GM12878 (cell line): ENCODE data around the gene TCF7L1. TPM values are rescaled to one million over a fixed set of nuclear protein-coding genes. Genes with fewer than 3 reads are reported as not detected.

Experiments used
- ATAC-seq: fragments of 200-7000 bp; cut with Tn5 transposase; 3 replicates; pipeline ENCODE4 v1.9.1; 2020; ENCODE audit warnings: mild to moderate bottlenecking, moderate library complexity
- BruUV-seq: library from RNA; stranded (reverse); fragments of 400-500 nt; replicated peaks from 2 replicates; lab custom pipeline; 2021; lab: Mats Ljungman, UMichigan
- CTCF ChIA-PET: fragments of 300-600 bp; sonication (Branson Sonifier 250); formaldehyde crosslinking; extraction: SDS; loops from one replicate; lab custom pipeline; 2021; ENCODE audit warnings: inconsistent platforms; lab: Yijun Ruan, JAX
- POLR2A ChIA-PET: fragments of 350-600 bp; formaldehyde crosslinking; extraction: SDS; loops from one replicate; lab custom pipeline; 2021; ENCODE audit warnings: inconsistent platforms; lab: Charles Lee
- RAD21 ChIA-PET: fragments of 300-600 bp; sonication (Branson Sonifier 250); formaldehyde crosslinking; loops from one replicate; lab custom pipeline; 2023; ENCODE audit warnings: antibody characterized with exemption; ENCODE audit not compliant: unreplicated experiment; lab: Charles Lee
- SMC1A ChIA-PET: fragments of 300-600 bp; sonication (Branson Sonifier 250); formaldehyde crosslinking; loops from one replicate; lab custom pipeline; 2023; ENCODE audit not compliant: unreplicated experiment, uncharacterized antibody; lab: Charles Lee
- DNase-seq: peaks from one replicate; pipeline ENCODE4 v3.0.0-alpha.2; 2011; ENCODE audit warnings: low read depth, low spot score
- FAIRE-seq: peaks from 3 replicates; lab custom pipeline; 2011; peaks lifted over from hg19 to GRCh38; lab: Jason Lieb, UNC
- H2AFZ ChIP-seq: 2 replicates; pipeline ENCODE4 v1.6.0; 2011; ENCODE audit warnings: low read depth, low read length, control low read depth; ENCODE audit not compliant: control insufficient read depth
- H3K27ac ChIP-seq: 2 replicates; pipeline ENCODE4 v1.5.1; 2011; ENCODE audit warnings: control low read depth; ENCODE audit not compliant: control insufficient read depth, insufficient read depth
- H3K27me3 ChIP-seq, 2 experiments: replicated peaks in 1 of 2; 2 replicates each; pipeline versions ENCODE4 v1.6.0 to v1.6.1; 2011; ENCODE audit warnings: low read length in 1 of 2; ENCODE audit not compliant: control insufficient read depth in 2 of 2, insufficient read depth in 2 of 2
- H3K36me3 ChIP-seq, 2 experiments: 2 replicates each; pipeline ENCODE4 v1.5.1; 2011; ENCODE audit warnings: low read length in 1 of 2; ENCODE audit not compliant: control insufficient read depth in 2 of 2, insufficient read depth in 2 of 2
- H3K4me1 ChIP-seq: 2 replicates; pipeline ENCODE4 v1.6.1; 2011; ENCODE audit warnings: mild to moderate bottlenecking, low read length, moderate library complexity, mixed read lengths; ENCODE audit not compliant: control insufficient read depth, insufficient read depth
- H3K4me2 ChIP-seq: 2 replicates; pipeline ENCODE4 v1.6.0; 2011; ENCODE audit warnings: control low read depth; ENCODE audit not compliant: control insufficient read depth, insufficient read depth
- H3K4me3 ChIP-seq: fragments of 200-600 bp; sonication (generic); 2 replicates; pipeline ENCODE4 v1.5.1; 2016
- H3K79me2 ChIP-seq: 2 replicates; pipeline ENCODE4 v1.6.0; 2011; ENCODE audit warnings: low read length; ENCODE audit not compliant: control insufficient read depth, insufficient read depth
- H3K9ac ChIP-seq: 2 replicates; pipeline ENCODE4 v1.8.0; 2011; ENCODE audit warnings: low read length, control low read depth, mixed read lengths; ENCODE audit not compliant: control insufficient read depth, insufficient read depth
- H3K9me3 ChIP-seq: replicated peaks from 3 replicates; pipeline ENCODE4 v1.5.1; 2011; ENCODE audit warnings: mild to moderate bottlenecking, low read length; ENCODE audit not compliant: control insufficient read depth, insufficient read depth
- H4K20me1 ChIP-seq: 2 replicates; pipeline ENCODE4 v1.6.0; 2011; ENCODE audit not compliant: control insufficient read depth, insufficient read depth
- BMI1 ChIP-seq: fragments of 450-650 bp; IDR thresholded peaks from 2 replicates; pipeline ENCODE4 v1.6.1; 2016; ENCODE audit warnings: mild to moderate bottlenecking, moderate library complexity, borderline replicate concordance
- GATAD2B ChIP-seq: fragments of 450-650 bp; conservative IDR thresholded peaks from 2 replicates; pipeline ENCODE4 v1.6.1; 2017; ENCODE audit warnings: low read depth, mild to moderate bottlenecking, moderate library complexity
- IKZF1 ChIP-seq: fragments of 450-650 bp; conservative IDR thresholded peaks from 2 replicates; pipeline ENCODE4 v1.6.1; 2017; ENCODE audit warnings: antibody characterized with exemption, mild to moderate bottlenecking
- MTA2 ChIP-seq: fragments of 450-650 bp; IDR thresholded peaks from 2 replicates; pipeline ENCODE4 v1.6.1; 2016; ENCODE audit warnings: low read depth, mild to moderate bottlenecking, moderate library complexity
- MYC ChIP-seq: IDR thresholded peaks from 2 replicates; pipeline ENCODE4 v1.6.1; 2011; ENCODE audit warnings: mild to moderate bottlenecking, low read length, moderate library complexity, inconsistent platforms; ENCODE audit not compliant: insufficient read depth, insufficient replicate concordance, insufficient read length, severe bottlenecking
- SRF ChIP-seq, 2 experiments: IDR thresholded peaks; 2 replicates each; pipeline ENCODE4 v1.6.1; 2011; ENCODE audit warnings: low read depth in 2 of 2, low read length in 2 of 2, mild to moderate bottlenecking in 1 of 2, moderate library complexity in 1 of 2
- WGBS: methylation state at CpG from one replicate; pipeline ENCODE4 v1.1.6; 2016; ENCODE audit warnings: low lambda C conversion rate; ENCODE audit not compliant: insufficient replicate concordance, insufficient coverage; ENCODE audit errors: missing lambda C conversion rate; 5-methylcytosine and 5-hydroxymethylcytosine counted together
- in situ Hi-C: fragments of 300-500 bp; cut with MboI; formaldehyde crosslinking; loops from 9 replicates; pipeline ENCODE4 v1.14.3; 2018; ENCODE audit warnings: mixed read lengths
- intact Hi-C: fragments of 100-400 bp; cut with micrococcal nuclease; formaldehyde crosslinking; loops from one replicate; pipeline ENCODE4 v1.14.2; 2022; ENCODE audit not compliant: unreplicated experiment
- polyA plus RNA-seq, 11 experiments: library from polyadenylated mRNA; depleted of rRNA in 4 of 11; unstranded in 6 of 11; stranded (reverse) in 5 of 11; fragments of >200 nt; fragmentation: Nextera tagmentation in 4 of 11; fragmentation: Illumina TruSeq in 1 of 11; extraction: Ambion mirVana in 4 of 11; extraction: Trizol in 1 of 11; gene quantifications; 1 replicate in 1 of 11; 2 replicates in 10 of 11; pipeline versions ENCODE4 v1.2.1 to v1.2.3, GENCODE V29; 2011 to 2016; ENCODE audit warnings: inconsistent platforms in 2 of 11, missing spikeins in 2 of 11, low read depth in 1 of 11
- total RNA-seq, 4 experiments: library from RNA; depleted of rRNA in 3 of 4; stranded (reverse); fragments of >200 nt in 3 of 4; fragmentation: Illumina TruSeq in 1 of 4; extraction: Trizol in 1 of 4; gene quantifications; 2 replicates each; pipeline versions ENCODE4 v1.2.1 to v1.2.3, GENCODE V29; 2013 to 2021
- TF ChIP-seq, protein P1 (sequence below): fragments of 450-650 bp; IDR thresholded peaks from 2 replicates; pipeline ENCODE4 v1.6.1; 2016; ENCODE audit warnings: mild to moderate bottlenecking
- TF ChIP-seq, protein P2 (sequence below): IDR thresholded peaks from 2 replicates; pipeline ENCODE4 v1.6.1; 2012; ENCODE audit warnings: improper control_type of control experiment, low read depth, low read length; ENCODE audit not compliant: insufficient replicate concordance
- TF ChIP-seq, protein P3 (sequence below): IDR thresholded peaks from 2 replicates; pipeline ENCODE4 v1.6.1; 2012; ENCODE audit warnings: low read length, inconsistent platforms

TCF7L1 gene
- total and polyA plus RNA-seq, 10 of the 15 experiments (the other 5 are each of a cell fraction or from before 2014, with no cell fraction given): 0.03 to 0.11 (median 0.10) TPM; not detected in 7

- Histone ChIP-seq H3K9me3 (no peaks in the 10 kb centered on the region), H3K36me3 (no peaks in the 10 kb centered on the region), H4K20me1 (no peaks in the 10 kb centered on the region), H3K79me2 (no peaks in the 10 kb centered on the region), H3K9ac (no peak overlapping the region), H3K4me2 (no peak overlapping the region)
- CTCF ChIA-PET: no interaction called here
- SMC1A ChIA-PET: no interaction called here
- POLR2A ChIA-PET: no interaction called here
- no peak for DNase-seq
- TF ChIP-seq, protein P1, sequence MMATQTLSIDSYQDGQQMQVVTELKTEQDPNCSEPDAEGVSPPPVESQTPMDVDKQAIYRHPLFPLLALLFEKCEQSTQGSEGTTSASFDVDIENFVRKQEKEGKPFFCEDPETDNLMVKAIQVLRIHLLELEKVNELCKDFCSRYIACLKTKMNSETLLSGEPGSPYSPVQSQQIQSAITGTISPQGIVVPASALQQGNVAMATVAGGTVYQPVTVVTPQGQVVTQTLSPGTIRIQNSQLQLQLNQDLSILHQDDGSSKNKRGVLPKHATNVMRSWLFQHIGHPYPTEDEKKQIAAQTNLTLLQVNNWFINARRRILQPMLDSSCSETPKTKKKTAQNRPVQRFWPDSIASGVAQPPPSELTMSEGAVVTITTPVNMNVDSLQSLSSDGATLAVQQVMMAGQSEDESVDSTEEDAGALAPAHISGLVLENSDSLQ: no peak
- TF ChIP-seq IKZF1 (no peak), SRF (IDR thresholded peaks at IDR 0.05; ENCODE audit: low read depth in 2 of 2, low read length in 2 of 2) (no peak)
- TF ChIP-seq, all 136 proteins: peak for 0
- no TSS peak for BruUV-seq
- intact Hi-C loops: no loop called here
- peaks cover 0 to 4% of the 10 kb centered on the region in 2 experiments; a peak in 3 of 4 replicates for H3K27me3 ChIP-seq
- WGBS: 70% methylated on average over 11 of the region's 11 CpGs
- ATAC-seq (no peak), FAIRE-seq (no peak)
- no peak overlapping the region for H2AFZ ChIP-seq
- no peak overlapping the region for H3K4me3 ChIP-seq
- in situ Hi-C loops: no loop called here
- RAD21 ChIA-PET: no interaction called here
- no peaks in the 10 kb centered on the region for H3K4me1 ChIP-seq
- no peak overlapping the region for H3K27ac ChIP-seq
Measured at GRCh38 chr2:85259101-85259590, 126.0 kb downstream of the TCF7L1 start.

DNA sequence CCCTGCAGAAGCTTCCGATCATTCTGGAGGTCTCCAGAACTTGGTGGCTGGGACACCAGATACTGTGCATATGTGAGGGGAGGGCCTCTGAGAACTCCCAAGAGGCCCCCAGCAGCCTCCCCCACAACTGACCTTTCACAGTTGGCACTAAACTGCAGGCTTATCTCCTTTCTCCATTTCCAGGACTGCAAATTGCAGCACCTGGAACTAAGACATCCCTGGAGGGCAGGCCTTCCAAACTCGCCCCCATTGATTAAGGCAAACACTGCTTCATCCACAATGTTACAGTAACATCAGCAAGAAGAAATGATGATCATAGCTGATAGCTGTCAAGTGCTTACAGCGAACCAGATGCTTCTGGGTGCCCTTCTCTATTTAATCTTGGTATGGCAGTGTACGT is 126.7 kb downstream of the TCF7L1 start:
- Histone ChIP-seq H3K27ac (no peak overlapping the region), H3K27me3 (peaks cover 0 to 4% of the 10 kb centered on the region in 2 experiments; a peak in 3 of 4 replicates), H3K9me3 (no peaks in the 10 kb centered on the region), H2AFZ (no peak overlapping the region), H4K20me1 (no peaks in the 10 kb centered on the region), H3K4me2 (no peak overlapping the region)
- intact Hi-C loops: no loop called here
- ATAC-seq: no peak
- no peak for DNase-seq
- in situ Hi-C loops: no loop called here
- WGBS: 37% methylated on average over 4 of the region's 4 CpGs
- RAD21 ChIA-PET: no interaction called here
- TF ChIP-seq GATAD2B (no peak), MTA2 (no peak), MYC (no peak), BMI1 (no peak)
- TF ChIP-seq, protein P2, sequence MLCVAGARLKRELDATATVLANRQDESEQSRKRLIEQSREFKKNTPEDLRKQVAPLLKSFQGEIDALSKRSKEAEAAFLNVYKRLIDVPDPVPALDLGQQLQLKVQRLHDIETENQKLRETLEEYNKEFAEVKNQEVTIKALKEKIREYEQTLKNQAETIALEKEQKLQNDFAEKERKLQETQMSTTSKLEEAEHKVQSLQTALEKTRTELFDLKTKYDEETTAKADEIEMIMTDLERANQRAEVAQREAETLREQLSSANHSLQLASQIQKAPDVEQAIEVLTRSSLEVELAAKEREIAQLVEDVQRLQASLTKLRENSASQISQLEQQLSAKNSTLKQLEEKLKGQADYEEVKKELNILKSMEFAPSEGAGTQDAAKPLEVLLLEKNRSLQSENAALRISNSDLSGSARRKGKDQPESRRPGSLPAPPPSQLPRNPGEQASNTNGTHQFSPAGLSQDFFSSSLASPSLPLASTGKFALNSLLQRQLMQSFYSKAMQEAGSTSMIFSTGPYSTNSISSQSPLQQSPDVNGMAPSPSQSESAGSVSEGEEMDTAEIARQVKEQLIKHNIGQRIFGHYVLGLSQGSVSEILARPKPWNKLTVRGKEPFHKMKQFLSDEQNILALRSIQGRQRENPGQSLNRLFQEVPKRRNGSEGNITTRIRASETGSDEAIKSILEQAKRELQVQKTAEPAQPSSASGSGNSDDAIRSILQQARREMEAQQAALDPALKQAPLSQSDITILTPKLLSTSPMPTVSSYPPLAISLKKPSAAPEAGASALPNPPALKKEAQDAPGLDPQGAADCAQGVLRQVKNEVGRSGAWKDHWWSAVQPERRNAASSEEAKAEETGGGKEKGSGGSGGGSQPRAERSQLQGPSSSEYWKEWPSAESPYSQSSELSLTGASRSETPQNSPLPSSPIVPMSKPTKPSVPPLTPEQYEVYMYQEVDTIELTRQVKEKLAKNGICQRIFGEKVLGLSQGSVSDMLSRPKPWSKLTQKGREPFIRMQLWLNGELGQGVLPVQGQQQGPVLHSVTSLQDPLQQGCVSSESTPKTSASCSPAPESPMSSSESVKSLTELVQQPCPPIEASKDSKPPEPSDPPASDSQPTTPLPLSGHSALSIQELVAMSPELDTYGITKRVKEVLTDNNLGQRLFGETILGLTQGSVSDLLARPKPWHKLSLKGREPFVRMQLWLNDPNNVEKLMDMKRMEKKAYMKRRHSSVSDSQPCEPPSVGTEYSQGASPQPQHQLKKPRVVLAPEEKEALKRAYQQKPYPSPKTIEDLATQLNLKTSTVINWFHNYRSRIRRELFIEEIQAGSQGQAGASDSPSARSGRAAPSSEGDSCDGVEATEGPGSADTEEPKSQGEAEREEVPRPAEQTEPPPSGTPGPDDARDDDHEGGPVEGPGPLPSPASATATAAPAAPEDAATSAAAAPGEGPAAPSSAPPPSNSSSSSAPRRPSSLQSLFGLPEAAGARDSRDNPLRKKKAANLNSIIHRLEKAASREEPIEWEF: no peak
- TF ChIP-seq, protein P3, sequence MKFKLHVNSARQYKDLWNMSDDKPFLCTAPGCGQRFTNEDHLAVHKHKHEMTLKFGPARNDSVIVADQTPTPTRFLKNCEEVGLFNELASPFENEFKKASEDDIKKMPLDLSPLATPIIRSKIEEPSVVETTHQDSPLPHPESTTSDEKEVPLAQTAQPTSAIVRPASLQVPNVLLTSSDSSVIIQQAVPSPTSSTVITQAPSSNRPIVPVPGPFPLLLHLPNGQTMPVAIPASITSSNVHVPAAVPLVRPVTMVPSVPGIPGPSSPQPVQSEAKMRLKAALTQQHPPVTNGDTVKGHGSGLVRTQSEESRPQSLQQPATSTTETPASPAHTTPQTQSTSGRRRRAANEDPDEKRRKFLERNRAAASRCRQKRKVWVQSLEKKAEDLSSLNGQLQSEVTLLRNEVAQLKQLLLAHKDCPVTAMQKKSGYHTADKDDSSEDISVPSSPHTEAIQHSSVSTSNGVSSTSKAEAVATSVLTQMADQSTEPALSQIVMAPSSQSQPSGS: no peak
- TF ChIP-seq, all 136 proteins: peak for 0
- no peak overlapping the region for H3K9ac ChIP-seq
- no peak overlapping the region for H3K4me3 ChIP-seq
- H3K36me3 ChIP-seq: no peaks in the 10 kb centered on the region
- SMC1A ChIA-PET: no interaction called here
- POLR2A ChIA-PET: no interaction called here
- no peaks in the 10 kb centered on the region for H3K79me2 ChIP-seq
- no peak for FAIRE-seq
- no TSS peak for BruUV-seq
- no peaks in the 10 kb centered on the region for H3K4me1 ChIP-seq
- CTCF ChIA-PET: no interaction called here
